HG02981 (cell line): ENCODE results near the gene SCTR.

ENCODE experiments used
- ATAC-seq: cut with Tn5 transposase; IDR thresholded peaks from one replicate; pipeline ENCODE4 v1.9.1; 2021; ENCODE audit warnings: mild to moderate bottlenecking, moderate library complexity; ENCODE audit not compliant: unreplicated experiment

SCTR gene

GRCh38 chr2:119475857-119476244, 48.4 kb downstream of the SCTR start:
- ATAC-seq = no peak

DNA sequence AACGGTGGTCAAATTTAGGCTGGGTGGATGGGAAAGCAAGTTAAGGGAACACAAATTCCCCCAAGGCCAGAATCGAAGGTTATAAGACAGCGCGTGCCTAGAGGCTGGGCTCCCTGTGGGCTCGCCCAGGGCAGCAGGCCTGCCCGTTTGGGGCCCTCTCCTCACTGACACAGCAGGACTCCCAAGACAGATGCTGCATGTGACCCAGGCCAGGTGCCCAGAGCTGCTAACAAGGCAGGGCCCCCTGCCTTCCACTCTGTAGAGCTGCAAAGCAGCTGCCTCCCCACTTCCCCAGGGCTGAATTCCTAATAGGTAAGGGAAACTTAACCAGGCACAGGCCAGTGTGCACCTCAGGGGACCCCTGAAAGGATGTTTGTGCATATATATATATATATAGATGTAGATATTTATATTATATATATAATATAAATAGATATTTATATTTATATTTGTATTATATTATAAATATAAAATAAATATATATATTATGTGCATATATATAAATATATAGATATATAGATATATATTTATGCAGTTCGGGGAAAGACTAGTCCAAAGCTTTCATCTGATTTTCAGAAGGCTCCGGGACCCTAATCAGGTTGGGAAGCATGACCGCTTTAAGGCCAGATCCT, 48.9 kb downstream of the SCTR start:
- no peak for ATAC-seq

- ATAC-seq = no peak
These were observed 49.7 kb downstream of the SCTR start for GRCh38 chr2:119474371-119475224.

DNA sequence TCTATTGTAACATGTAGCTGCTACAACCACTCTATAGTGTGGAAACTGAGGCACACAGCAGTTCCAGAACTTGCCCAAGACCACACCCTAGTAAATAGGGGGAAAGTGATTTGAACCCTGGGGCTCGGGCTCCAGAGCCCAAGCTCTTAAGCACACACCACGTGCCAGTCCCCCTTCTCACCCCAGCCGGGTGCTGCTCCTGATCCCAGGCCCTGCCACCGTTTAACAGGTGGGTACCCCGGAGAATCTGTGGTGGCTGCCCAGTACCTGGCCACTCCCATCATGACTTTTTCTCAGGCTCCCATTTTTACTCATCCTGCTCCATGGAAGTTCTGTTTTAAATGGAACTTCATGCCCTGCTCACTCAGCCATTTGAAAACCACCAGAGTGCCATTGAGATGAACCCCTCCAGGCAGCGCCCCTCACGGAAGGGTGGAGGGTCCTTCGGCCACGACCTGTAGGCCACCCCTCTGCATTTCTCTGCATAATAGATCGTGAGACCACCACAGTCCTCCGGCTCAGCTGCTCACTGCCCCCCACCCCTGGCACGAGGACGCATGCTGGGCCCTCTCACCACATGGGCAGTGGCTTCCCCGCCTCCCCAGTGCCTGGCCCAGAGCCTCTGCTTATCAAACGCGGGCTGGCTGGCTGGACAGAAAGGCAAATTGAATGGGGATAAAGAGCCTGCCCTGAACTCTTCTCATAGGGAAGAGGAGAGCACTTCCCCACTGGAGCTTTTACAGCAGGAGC, 50.5 kb downstream of the SCTR start:
- no peak for ATAC-seq

DNA sequence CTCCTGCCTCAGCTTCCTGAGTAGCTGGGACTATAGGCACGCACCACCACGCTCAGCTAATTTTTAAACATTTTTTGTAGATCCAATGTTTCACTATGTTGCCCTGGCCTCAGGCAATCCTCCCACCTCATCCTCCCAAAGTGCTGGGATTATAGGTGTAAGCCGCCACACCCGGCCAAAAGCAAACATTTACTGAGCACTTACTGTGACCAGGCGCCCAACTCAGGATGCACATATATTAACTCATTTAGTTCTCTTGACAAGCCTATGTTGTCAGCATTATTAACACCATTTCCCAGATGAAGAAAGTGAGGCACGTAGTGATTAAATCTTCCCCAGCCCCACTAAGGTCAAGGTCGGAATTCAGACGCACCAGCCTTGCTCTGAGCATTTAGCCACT, 51.5 kb downstream of the SCTR start:
- ATAC-seq = no peak

DNA sequence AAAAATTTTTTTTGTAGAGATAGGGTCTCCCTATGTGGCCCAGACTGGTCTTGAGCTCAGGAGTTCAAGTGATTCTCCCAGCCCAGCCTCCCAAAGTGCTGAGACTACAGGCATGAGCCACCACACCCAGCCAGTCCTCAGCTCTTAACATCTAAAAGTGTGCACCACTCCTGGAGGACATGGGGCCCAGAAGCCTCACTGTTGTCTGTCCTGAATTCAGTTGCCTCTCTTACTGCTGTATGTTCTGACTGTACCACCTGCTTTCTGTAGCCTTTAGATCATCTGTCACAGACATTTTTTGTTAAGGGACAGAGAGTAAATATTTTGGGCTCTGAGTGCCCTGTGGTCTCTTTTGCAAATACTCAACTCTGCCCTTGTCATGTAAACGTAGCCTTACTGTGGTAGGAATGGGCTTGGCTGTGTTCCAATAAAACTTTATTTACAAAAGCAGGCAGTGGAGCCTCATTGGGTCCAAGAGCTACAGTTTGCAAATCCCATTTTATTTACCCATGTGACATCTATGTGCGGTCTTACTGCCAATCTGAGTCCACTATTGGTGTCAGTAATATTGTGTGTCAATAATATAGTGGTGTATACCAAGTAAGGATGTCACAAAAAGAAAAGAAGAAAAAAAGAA, 54.5 kb downstream of the SCTR start:
- ATAC-seq = no peak

DNA sequence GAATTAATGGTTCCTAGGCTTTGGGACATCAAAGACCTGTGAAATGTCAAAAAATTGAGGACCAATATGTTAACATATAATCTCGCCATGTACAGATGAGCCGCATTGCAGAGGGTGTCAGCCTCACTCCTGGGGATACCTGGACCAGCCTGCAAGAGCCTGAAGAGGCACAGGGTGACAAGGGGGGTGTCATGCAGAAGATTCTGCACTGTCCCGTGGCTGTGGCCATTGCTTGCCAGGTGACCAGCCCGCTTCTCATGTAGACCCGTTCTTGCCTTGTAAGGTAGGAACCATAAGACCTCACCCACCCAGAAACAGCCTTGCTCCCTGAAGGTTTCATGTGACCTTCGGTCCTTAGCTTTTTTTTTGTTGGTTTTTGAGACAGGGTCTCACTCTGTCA, 55.2 kb downstream of the SCTR start:
- no peak for ATAC-seq

GRCh38 chr2:119468154-119468955, 55.9 kb downstream of the SCTR start:
- ATAC-seq = no peak

GRCh38 chr2:119466373-119466772, 57.9 kb downstream of the SCTR start:
- ATAC-seq = no peak

DNA sequence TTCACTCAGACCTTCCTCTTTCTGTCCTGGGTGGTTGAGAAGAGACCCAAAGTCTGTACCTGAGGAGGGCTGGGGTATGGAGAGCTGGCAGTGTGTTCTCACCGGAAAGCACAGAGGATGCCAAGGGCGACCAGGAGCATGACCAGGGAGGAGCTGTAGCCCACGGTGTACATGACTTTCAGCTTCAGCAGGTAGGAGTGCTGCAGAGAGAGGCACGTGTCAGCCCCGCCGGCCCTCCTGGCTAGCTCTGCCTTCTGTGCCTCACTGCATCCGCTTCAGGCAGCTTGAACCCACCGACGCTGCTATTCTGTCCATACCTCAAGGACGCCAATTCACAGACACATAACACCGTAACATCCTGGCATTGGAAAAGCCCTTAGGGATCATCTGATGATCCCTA, 58.6 kb downstream of the SCTR start:
- no peak for ATAC-seq

DNA sequence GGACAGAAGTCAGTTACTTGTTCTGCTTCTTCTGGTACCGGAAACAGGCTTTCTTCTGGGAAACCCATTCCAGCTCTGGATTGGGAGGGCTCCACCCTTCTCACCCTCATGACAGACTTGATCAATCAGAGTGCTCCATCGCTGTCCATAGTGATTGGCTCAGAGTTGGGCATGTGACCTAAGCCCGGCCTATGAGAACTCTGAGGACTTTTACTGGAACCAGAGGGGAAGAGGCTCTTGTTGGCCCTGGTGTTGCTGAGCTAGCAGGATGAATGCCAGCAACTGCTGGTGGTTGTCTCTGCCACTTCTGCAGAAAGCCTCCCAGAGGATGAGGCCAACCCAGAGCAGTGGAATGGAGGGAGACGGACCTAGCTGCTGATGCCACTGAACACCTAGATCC, 59.3 kb downstream of the SCTR start:
- no peak for ATAC-seq

DNA sequence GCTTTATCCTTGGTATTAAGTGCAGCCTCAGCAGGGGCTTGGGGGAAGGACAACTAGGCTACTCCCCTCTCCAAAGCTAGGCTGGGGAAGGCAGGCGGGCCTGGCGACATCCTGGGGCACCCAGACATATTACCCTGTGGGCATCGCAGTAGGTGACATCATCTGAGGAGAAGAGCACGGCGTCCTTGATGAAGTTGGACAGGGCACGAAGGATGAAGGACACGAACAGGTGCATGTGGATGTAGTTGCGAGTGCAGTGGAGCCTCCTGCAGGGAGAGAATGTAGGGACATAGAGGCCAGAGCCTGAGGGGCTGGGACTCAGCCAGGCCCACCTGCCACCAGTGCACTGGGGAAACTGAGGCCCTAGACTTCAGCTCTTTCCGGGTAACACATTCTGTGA, 60.3 kb downstream of the SCTR start:
- ATAC-seq = no peak

- ATAC-seq = no peak
These were observed 61.1 kb downstream of the SCTR start for GRCh38 chr2:119463136-119463535.

DNA sequence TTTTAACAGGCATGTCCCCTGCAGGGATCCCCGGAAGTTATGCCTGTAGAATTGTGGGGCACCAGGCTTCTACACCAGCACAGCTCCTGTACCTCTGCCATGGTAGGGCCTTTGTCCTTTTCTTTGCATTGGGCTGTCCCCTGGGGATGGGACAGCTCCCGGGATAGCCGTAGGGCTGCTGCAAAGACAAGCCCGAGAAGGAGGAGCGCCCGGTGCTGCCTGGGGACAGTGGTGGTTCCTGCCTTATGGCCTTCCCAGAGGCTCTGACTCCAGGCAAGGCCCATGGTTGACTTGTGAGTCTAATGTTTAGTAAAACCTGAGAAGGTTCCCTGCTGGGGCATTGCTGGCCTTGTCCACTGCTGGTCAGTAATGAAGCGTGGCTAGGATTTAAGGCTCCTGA, 61.7 kb downstream of the SCTR start:
- no peak for ATAC-seq

- no peak for ATAC-seq
These were observed 62.5 kb downstream of the SCTR start for GRCh38 chr2:119461811-119462210.

GRCh38 chr2:119460076-119460475, 64.2 kb downstream of the SCTR start:
- no peak for ATAC-seq

- ATAC-seq = no peak
These were observed 69.1 kb downstream of the SCTR start for GRCh38 chr2:119455066-119455718.

DNA sequence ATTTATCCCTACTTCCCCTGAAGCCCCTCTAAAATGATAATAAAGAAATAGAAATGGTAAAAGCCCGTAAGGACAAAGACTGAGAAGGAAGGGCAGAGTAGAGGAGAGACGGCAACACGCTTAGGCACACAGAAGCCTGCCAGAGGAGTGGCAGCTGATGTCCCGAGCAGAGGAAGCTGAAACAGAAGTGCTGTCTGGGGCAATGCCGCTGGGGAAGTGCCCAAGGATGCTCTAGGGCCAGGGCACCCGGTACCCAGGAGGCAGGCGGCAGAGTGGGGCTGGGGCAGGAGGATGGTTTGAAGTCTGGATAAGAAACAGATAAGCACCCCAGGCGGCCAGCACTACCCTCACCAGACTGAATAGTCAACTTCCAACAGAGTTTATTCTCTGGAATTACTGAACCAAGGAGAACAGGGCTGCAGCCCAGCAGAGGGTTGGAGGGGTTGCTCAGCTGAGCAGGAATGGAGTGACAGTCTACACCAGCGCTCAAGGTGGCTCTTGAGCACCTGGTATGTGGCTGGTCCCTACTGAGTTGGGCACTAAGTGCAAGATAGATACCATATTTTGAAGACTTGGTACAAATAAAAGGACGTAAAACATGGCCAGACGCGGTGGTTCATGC, 70.2 kb downstream of the SCTR start:
- ATAC-seq = no peak

DNA sequence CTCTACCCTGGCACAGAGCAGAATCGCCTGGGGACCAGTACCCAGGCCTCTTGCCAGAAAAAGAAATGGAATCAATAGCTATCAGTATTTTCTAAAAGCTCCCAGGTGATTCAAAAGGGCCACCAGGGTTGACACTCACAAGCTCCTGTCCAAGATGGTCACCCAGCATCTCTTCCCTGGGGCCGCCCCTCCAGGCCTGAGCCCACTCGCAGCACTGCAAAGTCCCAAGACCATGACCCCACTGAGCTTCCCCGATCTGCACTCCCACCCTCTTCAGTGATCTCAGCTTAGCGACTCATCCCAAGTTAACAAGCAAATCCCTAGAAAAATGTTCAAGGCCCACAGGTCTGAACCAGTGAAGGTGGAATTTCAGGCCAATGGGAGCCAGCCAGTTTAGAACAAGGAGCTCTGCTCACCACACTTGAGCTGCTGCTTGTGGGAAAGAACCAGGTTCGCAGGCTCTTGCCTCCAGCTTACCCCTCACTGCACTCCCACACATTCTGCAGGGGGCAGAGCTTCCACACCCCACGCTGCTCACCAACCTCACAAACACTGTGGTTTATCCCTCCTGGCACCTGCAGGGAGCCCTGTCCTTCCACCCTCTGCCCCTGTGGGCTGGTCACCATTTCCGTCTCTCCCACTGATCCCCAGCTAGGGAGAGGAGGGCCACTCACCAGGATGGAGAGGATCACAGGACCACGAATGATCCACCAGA, 72.8 kb downstream of the SCTR start:
- no peak for ATAC-seq
